Myometrial cell (primary cell): ENCODE measurements around the gene TAP1. TPM values are rescaled to one million over a fixed set of nuclear protein-coding genes. Genes with fewer than 3 reads are reported as not detected.

ENCODE experiments used
- total RNA-seq: library from RNA; depleted of rRNA; stranded (reverse); fragments of >200 nt; gene quantifications from 2 replicates; pipeline ENCODE4 v1.2.3, GENCODE V29; 2015

Gene TAP1
- total RNA-seq, result 43.8 and 54.9 TPM in 2 replicates

GRCh38 chr6:32853541-32854375 lies at the start of gene TAP1, which contains the start of gene PSMB9:
Gene TAP1 (minus strand): TSS chr6:32853704. CDS start chr6:32853636, 68 bp downstream.
Gene PSMB9 (plus strand): TSS chr6:32854192. CDS start chr6:32854230, 38 bp downstream.

GRCh38 chr6:32843979-32844838 lies 9.3 kb downstream of the TAP1 start, which contains the start of gene PSMB8:
Gene PSMB8 (minus strand): TSS chr6:32844047. CDS start chr6:32843996, 51 bp downstream.

GRCh38 chr6:32838114-32838958 lies 15.2 kb downstream of the TAP1 start, which contains the start of gene TAP2:
Gene TAP2 (minus strand): TSS chr6:32838739. CDS start chr6:32838233, 506 bp downstream.

GRCh38 chr6:32816746-32817204 lies 36.7 kb downstream of the TAP1 start, which contains the start of gene HLA-DOB:
Gene HLA-DOB (minus strand): TSS chr6:32817002. CDS start chr6:32816951, 51 bp downstream.

Other genes starting within 250 kb of the TAP1 start
- gene HLA-DQA1, start 216.3 kb downstream of the TAP1 start, total RNA-seq, result not detected in 2 replicates
- not detected in 2 replicates for gene HLA-DQB1, start 187.0 kb downstream of the TAP1 start, total RNA-seq
- gene HLA-DQA2, start 112.3 kb downstream of the TAP1 start, total RNA-seq, result not detected in 2 replicates
- not detected in 2 replicates for gene HLA-DQB2, start 90.2 kb downstream of the TAP1 start, total RNA-seq
- 0.29 and 1.1 TPM in 2 replicates for gene HLA-DOB, start 36.7 kb downstream of the TAP1 start, total RNA-seq
- 13.8 and 15.6 TPM in 2 replicates for gene TAP2, start 15.0 kb downstream of the TAP1 start, total RNA-seq
- 77.6 and 79.8 TPM in 2 replicates for gene PSMB8, start 9.7 kb downstream of the TAP1 start, total RNA-seq
- gene PSMB9, start 488 bp upstream of the TAP1 start, total RNA-seq, result 29.4 and 34.6 TPM in 2 replicates
- gene HLA-DMB, start 87.3 kb upstream of the TAP1 start, total RNA-seq, result not detected in 2 replicates
- gene HLA-DMA, start 99.4 kb upstream of the TAP1 start, total RNA-seq, result 0.29 and 4.1 TPM in 2 replicates
- 89.4 and 124 TPM in 2 replicates for gene BRD2, start 114.9 kb upstream of the TAP1 start, total RNA-seq
- gene HLA-DOA, start 155.9 kb upstream of the TAP1 start, total RNA-seq, result not detected in 2 replicates
- gene HLA-DPA1, start 219.9 kb upstream of the TAP1 start, total RNA-seq, result 3.7 and 8.7 TPM in 2 replicates
- 20.9 and 89.1 TPM in 2 replicates for gene HLA-DPB1, start 222.3 kb upstream of the TAP1 start, total RNA-seq